ENCODE results near the gene WBP1.
A peak's percentile ranks its signal among the peaks of the same experiment; 100 is the strongest.
"Not testable (repeated sequence)": the region's sequence is repeated elsewhere in the genome, so short reads cannot be mapped to it uniquely, and the experiment has no call there.

WBP1 gene

GRCh38 chr2:74428675-74429074, 29.6 kb upstream of the WBP1 start:
- no peak for DNase-seq

DNA sequence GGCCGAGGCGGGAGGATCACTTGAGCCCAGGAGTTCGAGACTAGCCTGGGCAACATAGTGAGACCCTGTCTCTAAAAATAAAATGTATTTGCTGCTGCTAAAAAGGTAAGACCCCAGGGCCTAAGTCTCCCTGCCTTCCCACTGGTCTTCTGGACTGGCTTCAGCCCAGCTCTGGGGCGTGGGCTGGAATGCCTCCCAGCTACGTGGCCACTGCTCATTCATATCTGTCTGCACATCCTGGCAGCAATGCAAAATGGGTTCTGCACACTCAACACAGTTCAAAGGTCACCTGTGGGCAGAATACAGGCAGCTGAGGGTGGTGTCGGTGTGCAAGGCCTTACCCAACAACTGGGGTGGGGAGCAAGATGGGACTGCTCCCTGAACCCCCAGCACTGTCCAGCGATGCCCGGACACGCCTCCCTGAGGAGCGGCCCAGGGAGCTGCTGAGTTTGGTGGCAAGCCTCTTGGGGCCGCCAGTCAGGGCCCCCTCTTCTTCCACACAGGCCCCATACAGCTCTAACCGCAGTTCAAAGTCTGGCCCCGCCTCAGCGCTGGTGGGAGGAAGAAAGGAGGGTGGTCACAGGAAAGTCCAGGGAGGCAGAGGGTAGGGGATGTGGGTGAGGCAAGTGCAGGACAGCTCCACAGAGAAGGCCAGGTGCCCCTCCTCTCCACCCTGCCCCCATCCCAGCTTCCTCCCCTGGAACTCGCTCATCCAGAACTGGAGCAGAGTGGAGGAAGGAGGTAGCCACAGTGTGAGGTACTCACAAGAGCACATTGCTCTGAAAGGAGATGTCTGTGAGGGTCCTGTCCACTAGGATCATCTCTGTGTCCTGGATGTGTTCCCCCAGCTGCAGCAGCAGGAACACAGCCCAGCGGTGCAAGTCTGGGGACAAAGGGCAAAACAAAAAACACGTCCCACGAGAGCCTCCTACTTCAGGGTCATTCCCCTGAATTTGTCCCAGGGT, 28.5 kb upstream of the WBP1 start:
- no peak for DNase-seq

DNA sequence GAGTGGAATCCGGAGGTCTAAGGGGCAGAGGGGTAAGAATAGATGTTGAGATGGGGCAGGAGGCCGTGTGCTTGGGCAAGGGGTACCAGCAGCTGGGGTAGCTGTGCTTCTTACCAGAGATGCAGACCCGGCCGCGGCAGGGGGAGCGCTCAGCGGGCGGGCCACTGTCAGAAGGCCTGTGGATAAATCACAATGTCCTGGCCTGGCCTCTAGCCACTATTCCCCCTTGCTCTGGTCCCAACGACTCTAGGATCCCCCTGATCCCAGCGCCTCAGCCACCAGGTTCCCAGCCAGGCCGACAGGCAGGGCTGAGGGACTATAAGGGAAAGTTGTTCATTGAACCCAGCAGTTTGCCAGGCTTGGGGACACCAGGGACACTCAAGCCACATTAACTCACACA, 27.7 kb upstream of the WBP1 start:
- no peak for DNase-seq

DNA sequence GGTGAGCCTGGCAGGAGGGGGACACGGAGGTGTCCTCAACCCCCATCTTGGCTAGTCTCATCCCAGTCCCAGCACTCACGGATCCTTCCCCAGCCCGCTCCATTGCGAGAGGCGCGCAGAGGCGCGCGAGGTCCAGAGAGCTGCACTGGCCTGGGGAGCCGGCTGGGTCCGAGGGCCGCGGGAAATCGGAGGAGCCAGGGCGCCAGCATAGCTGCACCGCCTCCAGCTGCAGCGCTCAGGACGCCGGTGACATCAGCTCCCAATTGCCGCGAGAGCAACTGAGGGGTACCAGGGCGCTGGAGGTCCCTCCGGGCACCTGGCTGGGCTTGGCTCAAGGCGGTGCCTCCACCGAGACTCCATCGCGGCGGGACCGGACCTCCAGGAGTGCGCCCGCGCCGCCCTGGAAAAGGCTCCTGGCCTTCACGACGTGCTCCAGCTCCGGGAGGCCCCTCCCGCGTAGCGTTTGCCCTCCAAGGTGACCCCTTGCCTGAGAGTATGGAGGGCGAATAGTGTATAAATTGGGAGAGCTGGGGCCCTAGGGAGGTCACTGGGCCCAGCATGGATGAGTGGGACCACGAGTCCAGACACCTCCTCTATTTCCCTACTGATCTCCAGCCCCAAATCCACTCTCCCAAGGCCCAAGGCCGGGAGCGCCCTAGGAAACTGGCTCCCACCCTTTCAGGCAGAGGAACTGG, 22.0 kb upstream of the WBP1 start:
- DNase-seq = no peak

DNA sequence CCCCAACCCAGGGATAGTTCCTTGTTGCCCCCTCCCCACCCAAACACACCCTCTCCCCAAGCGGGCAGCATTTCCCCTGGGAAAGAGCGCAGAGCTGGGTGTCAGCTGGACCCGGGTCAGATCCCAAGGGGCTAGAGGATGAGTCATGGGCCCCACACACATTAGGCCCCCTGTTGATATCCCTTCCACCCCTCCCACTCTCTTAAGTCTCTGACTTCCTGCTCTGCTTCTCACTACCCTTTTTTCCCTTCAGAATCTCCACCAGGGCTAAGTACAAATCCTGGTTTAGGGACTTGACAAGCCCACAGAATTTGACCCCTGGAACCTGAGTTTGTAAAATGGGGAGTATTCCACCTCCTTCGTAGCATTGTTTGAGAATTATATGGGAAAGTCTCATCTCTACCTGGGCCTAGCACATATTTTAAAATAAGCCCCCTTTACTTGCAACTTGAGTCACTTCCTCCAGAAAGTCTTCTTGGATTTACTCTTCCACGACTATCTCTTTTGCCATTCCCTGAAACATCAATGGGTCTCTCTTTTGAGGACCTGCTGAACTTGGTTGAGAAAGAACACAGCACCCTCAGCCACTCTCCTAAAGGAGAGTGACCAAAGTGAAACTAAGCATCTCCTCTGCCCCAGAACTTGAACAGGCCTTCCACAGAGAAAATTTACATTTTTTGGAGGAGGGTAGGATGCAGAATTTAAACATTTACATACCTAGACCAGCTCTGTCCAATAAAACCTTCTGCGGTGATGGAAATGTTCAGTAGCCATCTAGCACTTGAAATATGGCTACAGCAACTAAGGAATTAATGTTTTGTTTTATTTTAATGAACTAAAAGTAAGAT, 21.2 kb upstream of the WBP1 start:
- DNase-seq = no peak

- no peak for DNase-seq
These were observed 20.0 kb upstream of the WBP1 start for GRCh38 chr2:74438248-74438647.

GRCh38 chr2:74439373-74439772, 18.9 kb upstream of the WBP1 start:
- DNase-seq = no peak

DNA sequence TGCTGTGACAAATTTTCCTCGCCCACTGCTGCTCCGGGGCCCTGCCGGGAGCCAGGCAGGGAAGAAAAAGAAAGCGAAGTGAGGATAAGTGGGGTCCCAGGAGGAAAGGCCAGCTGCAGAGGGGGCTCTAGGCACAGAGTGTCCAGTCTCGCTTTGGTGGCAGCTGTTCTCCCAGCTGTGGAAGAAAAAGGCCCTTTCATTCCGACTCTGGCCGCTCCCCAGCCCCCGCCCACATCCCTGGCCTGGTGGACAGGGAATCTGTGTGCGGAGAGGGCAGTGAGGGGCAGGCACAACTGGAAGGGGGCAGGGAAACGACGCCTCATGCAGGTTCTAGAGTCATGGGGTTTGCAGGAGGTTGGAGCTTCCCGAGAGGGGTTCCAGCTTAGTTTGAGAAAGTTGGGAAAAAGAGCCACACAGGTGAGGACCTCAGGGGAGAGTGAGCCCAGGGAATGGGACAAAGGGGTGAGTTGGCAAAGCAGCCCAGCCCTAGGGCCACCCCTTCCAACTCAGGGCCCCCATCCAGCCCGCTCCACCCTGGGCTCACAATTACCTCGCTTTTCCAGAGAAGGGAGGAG, 18.3 kb upstream of the WBP1 start:
- DNase-seq = no peak

- DNase-seq = peak in 1 of 5 donors; percentile 52
These were observed 17.7 kb upstream of the WBP1 start for GRCh38 chr2:74440378-74441169.

- no peak for DNase-seq
These were observed 17.0 kb upstream of the WBP1 start for GRCh38 chr2:74441170-74441689.

DNA sequence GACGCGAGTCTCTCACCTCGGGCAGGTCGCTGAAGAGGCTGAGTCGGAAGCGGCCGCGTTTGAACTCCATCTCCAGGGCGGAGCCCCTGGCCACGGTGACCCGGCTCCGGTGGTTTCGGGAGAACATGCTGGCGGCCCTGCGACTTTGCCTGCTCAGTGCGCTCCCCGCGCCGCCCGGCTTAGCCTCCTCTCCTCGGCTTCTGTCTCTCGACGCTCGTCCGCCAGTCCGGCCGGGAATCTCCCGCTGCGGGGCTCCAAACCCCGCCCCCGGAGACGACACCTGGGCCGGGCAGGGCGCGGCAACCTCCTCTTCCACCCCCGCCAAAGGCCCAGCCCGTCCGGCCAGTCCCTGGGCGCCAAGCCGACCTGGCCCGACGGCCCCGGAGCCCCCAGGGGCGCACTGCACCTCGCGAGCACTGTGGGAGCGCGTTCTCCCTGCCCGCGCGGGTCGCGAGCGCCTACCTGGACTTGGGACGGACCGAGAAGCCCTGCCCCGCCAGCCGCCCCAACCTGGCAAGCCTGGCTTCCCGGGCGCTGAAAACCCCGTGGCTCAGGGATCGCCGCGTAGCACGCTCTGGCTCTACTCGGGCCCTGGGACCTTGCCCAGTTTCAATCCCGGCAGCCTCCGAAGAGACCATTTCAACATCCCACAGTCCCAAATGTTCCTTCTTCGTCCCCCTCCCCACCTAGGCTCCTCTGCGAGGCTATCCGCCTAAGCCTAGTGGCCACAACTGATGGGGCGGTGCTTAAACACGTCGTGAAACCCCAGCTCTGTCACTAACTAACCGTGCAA, 16.4 kb upstream of the WBP1 start, which contains the start of gene RTKN:
Gene RTKN, minus strand, starts transcription at position 248 of the 793 bp plus-strand sequence. Its CDS starts 121 bp downstream, at position 127.
- DNase-seq = peak in 1 of 5 donors; percentile 17

GRCh38 chr2:74442483-74443297, 15.5 kb upstream of the WBP1 start:
- not testable (repeated sequence) for DNase-seq

DNA sequence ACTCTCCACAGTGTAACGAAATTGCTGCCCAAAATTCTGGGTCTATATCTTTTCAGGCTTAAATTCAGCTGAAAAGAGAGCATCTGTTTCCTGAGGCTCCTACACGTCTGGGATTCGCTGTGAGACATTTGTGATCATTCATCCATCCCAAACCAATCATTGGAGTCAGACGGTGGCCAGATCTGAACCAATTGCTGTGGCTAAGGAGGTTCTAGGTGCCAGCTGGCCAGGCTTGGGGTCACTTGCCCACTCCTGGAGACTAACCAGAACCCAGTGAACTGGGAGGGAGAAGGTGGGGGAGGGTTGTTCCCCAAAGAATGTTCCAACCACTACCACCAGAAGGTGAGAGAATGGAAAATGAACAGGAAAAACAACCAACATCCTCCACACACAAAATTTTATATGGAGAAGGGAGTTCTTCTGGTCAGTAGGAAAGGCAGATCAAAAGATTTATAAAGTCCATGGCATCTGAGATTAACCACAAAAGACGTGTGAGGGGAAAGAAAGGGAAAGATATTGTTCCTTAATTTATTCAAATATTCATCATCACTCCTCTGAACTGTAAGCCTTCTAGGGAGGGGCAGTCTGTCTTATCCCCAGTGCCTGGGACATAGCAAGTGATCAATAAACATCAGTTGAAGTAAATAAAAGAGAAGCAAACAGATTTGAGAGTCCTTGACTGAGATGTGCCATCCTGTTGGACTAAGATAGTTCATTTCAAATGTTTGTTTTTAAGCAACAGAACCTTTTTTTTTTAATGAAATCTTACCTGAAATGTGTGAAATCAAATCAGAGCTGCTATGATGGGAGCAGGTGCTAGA, 13.5 kb upstream of the WBP1 start:
- no peak for DNase-seq

DNA sequence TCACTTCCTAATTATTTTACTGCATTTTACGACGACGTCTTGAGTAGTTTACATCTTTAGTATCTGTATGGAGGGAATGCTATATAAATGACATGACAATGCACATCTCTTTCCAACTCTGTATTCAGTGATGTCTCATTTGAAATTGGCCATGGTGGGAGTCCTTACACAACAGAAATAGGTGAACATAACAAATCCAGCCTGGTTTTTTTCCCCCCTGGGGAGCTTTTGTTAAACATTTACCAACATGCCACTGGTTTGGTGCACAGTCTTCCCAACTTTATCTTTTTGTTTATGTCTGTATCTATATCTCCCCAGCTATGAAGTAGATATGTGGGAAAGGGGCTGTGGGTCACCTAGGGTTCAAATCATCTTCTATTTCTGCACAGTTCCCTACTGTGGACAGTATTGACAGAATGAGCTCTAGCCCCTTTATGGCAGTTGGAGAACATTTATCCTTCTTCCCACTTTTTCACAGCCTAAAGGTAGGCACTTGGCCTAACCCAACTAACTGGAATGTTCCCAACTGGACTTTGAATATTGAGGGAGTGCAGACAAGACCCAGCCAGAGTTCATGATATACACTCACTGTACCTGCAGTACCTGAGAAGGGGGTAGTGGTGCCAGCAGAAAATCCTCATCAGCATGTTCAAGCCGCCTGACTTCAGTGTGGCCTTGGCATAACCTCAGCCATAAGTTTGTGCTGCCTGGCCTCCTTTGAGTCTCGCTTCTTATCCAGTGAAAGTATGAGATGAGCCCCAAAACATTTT, 10.8 kb upstream of the WBP1 start:
- DNase-seq = no peak

GRCh38 chr2:74448771-74449170, 9.5 kb upstream of the WBP1 start:
- DNase-seq = no peak

DNA sequence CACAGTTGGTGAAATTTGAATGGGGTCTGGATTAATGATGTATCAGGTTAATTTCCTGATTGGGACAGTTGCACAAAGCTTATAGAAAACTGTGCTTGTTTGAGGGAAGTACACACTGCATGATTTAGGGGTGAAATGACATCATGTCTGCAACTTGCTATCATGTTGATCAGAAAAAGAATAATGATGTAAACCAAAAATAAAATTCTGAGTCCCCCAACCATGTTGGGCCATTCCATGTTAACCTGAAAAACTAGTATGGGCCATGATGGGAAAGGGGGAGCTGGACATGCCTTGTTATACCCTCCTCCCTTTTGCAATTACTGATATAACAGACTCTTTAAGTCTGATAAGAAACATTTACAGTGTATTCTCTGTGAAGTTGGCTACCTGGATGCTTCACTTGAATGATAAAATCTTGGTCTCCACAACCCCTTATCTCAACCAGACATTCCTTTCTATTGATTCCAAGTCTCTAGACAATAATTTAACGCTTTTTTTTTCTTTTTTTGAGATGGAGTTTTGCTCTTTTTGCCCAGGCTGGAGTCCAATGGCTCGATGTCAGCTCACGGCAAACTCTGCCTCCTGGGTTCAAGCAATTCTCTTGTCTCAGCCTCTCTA, 7.6 kb upstream of the WBP1 start:
- DNase-seq = no peak

Measured in T-helper 1 cell (primary cell).